ENCODE results near the gene C4orf51. TPM values are rescaled to one million over a fixed set of nuclear protein-coding genes. Genes with fewer than 3 reads are reported as not detected.

The C4orf51 gene
- total RNA-seq, 1 donor from 2014 or later = 0.07 TPM

DNA sequence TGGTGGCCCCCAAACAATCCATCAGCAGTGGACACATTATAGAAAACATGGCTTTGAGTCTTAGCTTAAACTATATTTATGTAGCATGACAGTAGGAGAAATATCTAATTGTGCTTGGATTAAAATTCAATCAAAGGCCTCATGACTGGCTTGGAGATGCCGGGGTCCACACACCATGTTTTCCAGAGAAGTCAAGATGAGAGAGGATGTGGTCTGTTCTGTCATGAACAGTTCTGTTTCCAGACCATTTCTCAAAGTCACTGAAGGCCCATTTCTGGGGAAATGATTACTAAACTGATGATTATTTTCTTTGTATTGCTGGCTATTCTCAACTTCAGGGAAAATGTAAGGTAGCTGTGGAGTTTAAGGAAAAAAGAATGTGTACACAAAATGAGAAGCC is 76.3 kb downstream of the C4orf51 start:
- no peak for DNase-seq (ENCODE audit: low read depth, low spot score)

DNA sequence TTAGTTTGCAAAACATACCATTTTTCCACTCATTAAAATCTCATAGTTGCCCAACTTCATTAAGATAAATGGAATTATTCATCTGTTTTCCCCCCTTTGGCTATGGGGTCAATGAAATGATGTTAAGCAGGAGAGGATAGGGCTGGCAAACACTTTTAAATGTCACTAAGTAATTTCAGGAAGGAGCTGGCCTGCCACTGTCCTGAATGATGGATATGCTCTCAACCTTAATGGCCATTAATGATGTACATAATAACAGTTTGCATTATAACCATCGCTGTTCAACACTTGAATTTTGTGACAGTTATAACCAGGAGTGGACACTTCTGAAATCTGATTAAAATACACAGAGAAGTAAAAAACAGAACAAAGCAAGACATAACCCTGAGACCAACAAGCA is 77.2 kb downstream of the C4orf51 start:
- DNase-seq (ENCODE audit: low read depth, low spot score) = no peak

DNA sequence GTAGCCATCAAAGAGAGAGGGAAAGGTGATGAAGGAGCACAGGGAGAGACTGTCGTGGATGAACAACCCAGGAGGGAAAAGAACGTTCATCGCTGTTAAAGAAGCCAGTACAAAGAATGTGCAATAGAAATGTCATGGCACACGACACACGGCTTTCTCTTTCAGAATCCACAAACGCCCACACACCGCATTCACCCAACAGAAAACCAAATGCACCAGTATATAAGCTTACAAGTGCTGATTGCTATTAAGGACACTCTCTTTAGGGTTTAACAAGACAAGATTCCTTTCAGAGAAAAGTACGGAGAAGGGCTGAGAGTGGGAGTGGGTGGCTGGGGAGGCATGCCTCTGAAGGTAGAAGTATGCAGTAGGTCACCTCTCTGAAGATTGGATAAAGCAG is 80.2 kb downstream of the C4orf51 start:
- no peak for DNase-seq (ENCODE audit: low read depth, low spot score)

DNA sequence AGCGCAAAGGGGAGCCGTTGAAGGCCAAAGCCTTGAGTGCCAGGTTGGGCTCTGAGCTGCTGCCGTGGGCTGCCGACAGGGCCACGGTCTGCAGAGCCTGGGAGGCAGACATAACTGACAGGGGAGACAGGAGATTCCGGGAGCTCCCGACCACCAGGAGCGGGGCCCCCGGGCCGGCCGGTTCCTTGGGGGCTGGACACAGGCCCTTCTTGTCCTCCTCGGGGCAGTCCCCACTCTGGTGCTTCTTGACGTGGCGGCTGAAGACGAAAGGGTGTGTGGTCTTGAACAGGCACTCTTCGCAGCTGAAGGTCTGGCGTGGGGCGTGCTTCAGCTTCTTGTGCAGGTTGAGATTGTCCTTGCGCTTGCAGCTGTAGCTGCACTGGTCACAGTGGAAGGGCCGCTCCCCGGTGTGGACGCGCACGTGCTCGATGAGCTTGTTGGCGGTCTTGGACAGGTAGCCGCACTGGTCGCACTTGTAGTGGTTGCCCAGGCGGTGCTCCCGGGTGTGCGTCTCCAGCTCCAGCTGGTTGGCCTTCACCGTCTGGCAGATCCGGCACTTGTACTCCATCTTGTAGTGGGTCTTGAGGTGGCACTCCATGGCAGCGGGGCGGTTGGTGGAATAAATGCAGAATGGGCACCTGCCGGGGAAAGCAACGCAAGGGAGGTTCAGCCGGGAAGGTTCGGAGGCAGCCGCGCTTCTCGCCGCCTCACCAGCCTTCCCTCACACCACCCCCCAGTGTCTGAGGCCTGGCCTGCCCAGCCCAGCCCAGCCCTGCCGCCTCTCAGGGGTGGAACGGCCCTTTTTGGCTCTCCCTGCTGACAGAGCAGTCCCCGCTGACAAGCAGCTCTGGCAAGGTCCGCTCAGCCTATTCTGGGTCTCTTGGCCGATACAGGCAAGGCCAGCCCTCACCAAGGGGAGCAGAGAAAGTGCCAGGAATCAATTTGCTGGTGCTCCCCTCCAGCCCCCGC is 81.3 kb downstream of the C4orf51 start:
- DNase-seq (ENCODE audit: low read depth, low spot score) = no peak

DNA sequence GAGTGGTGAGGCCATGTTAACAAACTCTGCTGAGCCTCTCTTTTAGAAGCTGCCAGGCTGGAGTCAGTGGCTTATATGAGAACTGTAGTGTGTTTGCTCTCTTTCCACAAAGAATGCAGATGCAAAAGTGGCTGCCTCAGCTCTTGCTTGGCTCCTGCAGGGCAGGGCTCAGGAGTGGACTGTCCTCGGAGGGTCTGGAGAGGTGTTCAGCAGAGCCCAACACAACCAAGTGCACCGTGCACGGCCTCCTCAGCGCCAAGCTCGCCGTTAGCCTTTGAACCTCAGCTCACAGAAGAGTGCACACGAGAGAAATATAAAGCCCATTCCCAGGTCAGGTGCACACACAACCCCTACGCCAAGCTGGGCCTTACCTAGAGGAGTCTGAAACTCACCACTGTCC is 82.8 kb downstream of the C4orf51 start:
- no peak for DNase-seq (ENCODE audit: low read depth, low spot score)

DNA sequence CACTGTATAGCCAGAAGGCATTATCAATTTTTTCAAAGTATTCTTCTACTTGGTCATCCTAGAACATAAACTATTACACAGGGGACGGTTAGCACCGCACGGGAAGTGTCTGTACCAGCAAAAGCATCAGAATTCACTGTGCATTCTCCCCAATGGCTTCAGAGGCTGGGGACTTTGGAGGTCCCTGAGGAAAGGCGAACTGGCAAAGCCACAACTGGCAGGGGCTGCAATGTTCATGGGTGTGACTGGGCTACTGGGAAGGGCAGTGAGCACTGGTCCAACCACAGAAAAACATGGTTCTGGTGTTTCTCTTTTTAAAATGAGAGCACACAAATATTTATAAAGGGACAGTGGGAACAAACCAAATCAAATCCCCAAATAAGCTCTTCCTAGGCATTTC is 83.5 kb downstream of the C4orf51 start:
- no peak for DNase-seq (ENCODE audit: low read depth, low spot score)

DNA sequence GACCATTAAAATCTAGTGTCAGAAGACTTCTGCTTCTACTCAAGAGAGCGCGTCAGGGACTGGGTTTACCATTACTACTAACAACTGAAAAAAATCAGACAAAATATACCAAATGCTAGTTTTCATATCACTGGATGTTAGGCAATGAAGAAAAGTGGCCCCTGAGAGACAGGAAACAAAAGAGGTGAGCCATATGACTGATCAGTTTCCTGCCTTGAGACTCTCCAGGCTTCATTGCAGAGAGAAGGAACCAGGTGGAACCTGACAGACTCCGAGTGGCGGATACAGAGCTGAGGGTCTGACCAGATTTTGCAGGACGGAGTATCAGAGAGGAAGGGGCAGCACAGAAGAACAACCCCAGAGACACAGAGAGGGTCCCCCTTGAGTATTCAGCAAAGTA is 86.3 kb downstream of the C4orf51 start:
- no peak for DNase-seq (ENCODE audit: low read depth, low spot score)

DNA sequence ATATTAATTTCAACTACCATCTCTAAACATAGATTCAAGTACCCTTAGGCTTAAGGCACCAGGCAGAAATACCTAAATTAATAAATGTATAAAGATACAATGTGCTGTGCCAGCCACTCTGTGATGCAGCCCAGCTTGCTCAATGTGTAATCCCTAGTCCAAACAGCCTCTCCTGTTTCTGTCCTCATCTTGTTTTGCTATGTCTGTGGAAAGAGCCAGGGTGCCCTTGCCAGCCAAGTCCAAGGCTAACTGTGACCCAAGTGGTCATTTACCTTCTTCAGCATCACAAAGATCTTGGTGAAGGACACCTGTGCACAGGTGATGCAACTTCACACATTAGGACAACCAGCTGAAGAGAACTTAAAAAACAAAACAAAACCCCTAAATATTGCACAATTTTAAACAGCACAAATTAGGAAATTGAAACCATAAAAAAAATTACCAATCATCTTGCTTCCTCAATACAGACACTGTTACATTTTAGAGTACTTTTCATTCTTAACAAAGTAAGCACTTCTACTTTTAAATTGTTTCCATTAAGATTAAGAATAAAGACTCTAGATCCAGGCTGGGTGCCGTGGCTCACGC is 89.6 kb downstream of the C4orf51 start:
- DNase-seq (ENCODE audit: low read depth, low spot score) = no peak

DNA sequence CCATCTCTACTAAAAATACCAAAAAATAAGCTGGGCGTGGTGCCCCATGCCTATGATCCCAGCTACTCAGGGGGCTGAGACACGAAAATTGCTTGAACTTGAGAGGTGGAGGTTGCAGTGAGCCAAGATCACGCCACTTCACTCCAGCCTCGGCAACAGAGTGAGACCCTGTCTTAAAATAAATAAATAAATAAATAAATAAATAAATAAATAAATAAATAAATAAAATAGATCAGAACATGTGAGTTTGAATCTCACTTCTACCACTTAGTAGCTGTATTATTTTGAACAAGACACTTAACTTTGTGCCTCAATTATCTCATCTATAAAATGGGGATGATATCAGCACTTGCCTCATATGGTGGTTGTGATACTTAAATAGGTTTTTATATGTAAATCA is 90.2 kb downstream of the C4orf51 start:
- DNase-seq (ENCODE audit: low read depth, low spot score) = no peak

DNA sequence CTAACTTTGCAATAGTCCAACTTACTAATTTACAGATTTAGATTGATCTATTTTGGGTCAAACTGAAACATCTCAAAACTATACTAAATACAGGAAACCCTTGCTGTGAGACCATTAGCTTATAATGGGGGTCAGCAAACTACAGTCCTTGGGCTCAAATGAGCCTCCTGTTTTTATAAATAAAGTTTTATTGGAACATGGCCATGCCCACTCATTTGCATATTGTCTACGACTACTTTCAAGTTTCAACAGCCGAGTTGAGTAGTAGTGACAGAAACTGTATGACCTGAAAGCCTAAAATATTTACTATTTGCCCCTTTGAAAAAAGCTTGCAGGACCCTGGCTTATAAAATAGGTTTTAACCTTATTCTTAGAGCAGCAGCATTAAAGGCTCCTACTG is 92.4 kb downstream of the C4orf51 start:
- no peak for DNase-seq (ENCODE audit: low read depth, low spot score)

DNA sequence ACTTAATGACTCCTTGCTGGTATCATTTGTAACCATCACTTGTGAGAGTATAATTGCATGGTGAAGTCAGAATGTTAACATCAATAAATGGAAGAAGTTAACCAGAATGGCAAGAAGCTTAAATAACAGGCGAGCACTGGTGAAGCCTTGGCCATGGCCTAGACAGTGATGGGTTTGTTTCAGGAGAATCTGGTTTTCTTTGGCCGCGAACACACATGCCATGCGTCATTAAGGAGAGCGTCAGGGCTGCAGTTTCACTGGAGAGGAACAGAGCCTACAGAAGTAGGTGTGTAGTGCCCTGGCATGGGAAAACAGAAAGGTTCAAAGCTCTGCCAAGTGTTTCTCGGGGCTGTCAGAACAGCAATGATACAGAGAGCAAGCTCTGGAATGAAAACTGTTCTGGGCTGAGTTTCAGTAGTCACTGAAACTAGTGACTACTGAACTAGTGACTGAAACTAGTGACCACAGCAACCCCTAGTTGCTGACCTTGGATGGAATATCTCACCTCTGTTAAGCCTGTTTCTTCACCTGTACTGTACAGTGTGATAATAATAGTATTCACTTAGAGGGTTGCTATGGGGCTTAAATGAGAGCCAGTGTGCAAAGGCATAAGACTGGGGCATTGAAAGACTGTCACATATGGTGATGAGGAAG is 93.8 kb downstream of the C4orf51 start:
- DNase-seq (ENCODE audit: low read depth, low spot score) = no peak

DNA sequence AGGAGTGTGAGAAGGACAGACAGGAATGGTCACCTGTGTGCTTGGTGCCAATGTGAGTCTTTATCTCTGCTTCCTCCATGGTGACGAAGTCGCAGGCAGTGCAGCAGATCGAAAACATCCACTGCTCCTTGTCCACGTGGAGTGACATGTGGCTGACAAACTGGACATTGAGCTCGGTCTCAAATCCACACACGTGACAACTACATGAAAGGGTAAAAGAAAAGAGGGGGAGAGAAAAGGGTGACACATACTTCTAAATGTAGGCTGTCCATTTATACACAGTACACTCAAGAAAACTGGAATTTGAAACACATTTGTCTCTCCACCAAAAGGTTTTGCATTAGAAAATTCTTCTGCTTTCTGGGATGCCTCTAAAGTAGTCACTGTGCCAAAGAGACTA is 94.5 kb downstream of the C4orf51 start:
- DNase-seq (ENCODE audit: low read depth, low spot score) = no peak

DNA sequence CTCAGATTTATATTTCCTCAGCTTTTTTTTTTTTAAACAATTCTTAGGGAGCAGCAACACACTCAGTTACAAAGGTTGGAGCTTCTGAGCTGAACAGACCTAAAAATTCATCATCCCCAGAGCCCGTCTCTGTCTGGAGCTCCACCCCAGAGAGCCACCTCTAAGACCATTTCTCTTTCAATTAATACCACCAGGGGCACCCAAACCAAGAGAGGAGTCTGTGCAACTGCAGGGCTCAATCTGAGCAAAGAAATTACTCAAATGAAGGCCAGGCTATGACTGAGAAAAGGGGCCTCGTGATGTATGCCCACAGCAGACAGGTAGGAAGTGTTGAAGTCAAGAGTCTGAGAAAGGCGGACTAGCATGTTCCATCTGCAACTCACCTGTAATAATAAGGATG is 95.5 kb downstream of the C4orf51 start:
- DNase-seq (ENCODE audit: low read depth, low spot score) = no peak

DNA sequence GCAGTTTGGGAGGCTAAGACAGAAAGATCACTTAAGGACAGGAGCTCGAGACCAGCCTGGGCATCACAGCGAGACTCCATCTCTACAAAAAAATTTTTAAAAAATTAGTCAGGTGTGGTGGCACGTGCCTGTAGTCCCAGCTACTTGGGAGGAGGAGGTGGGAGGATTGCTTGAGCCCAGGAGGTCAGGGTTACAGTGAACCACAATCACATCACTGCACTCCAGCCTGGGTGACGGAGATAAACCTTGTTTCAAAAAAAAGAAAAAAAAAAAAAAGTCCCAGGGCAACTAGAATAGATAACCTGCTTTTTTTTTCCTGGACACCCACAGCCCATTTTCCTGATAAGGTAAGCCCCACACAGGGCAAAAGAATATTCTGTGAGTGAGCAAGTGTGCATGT is 96.3 kb downstream of the C4orf51 start:
- DNase-seq (ENCODE audit: low read depth, low spot score) = no peak

DNA sequence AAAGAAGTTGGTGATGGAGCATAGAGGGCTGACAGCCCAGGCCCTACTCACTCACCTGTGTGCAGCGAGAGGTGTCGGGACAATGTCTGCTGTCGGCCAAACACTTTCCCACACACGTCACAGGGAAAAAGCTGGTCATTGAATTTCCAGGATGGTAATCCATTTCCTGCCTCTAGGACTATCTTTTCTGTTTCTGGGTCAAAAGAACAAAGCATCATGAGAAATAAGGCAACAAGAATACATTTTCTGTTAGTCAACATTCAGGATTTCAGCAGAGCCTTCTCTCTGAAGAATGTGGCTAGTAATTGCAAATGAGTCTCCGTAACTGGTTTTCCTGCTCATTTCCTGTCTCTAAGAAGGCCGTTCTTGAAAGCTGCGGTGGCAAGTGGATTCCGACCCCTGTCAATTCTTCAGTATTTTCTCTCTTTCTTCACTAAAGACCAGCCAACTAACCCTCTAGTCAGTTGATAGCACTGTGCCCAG is 99.4 kb downstream of the C4orf51 start:
- DNase-seq (ENCODE audit: low read depth, low spot score) = no peak

DNA sequence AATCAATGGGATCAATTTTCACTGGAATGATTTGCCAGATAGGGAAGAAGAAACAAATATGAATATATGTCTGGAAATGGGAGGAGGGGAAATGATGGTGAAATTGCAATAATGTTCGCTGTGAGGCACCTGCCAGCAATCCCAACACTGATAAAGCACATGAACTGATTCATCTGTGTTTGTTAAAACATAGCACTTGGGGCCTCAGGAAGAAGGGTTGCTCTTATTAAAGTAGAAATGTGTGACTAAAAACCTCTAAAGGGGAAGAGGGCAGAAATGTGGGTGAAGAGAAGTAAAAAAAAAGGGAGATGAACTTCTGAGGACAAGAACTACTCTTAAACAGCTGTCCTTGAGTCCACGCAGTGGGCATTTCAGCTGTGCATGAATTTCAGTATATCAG is 101.4 kb downstream of the C4orf51 start:
- no peak for DNase-seq (ENCODE audit: low read depth, low spot score)

Other genes starting within 250 kb of the C4orf51 start
- 50.6 and 55.1 TPM in 2 replicates for gene SMAD1, start 198.3 kb upstream of the C4orf51 start, total RNA-seq
- gene MMAA, start 60.8 kb upstream of the C4orf51 start, total RNA-seq = 3.5 and 5.7 TPM in 2 replicates